ENCODE results near the gene SNAPC2. TPM values are rescaled to one million over a fixed set of nuclear protein-coding genes. Genes with fewer than 3 reads are reported as not detected.
A peak's percentile ranks its signal among the peaks of the same experiment; 100 is the strongest.

SNAPC2 gene
- total and polyA plus RNA-seq, 2 of the 13 experiments (the other 11 are each of a cell fraction or from before 2014, with no cell fraction given): 10.2 to 12.7 TPM

- TF ChIP-seq ZNF264 (CRISPR knock-in tag; IDR thresholded peaks at IDR 0.05) (peak; percentile 66; the same call in 1 of the 2 replicates), DNMT1 (CRISPR knock-in tag; IDR thresholded peaks at IDR 0.05) (0 out of 2 replicates have a peak, but pooled peaks have one; percentile 33), HINFP (CRISPR knock-in tag; IDR thresholded peaks at IDR 0.05; ENCODE audit: low read depth) (no peak), XBP1 (CRISPR knock-in tag; IDR thresholded peaks at IDR 0.05) (0 out of 2 replicates have a peak, but pooled peaks have one; percentile 31), KIAA2018 (CRISPR knock-in tag; IDR thresholded peaks at IDR 0.05; ENCODE audit: borderline replicate concordance) (no peak), SOX13 (IDR thresholded peaks at IDR 0.05) (no peak), SOX13 (CRISPR knock-in tag; conservative IDR thresholded peaks at IDR 0.05 in 1 of 2, IDR thresholded peaks at IDR 0.05 in 1 of 2) (peak in 1 of 2 experiments; percentile 41; a peak in 1 of 4 replicates), NFYC (CRISPR knock-in tag; IDR thresholded peaks at IDR 0.05) (no peak), ZNF800 (CRISPR knock-in tag; IDR thresholded peaks at IDR 0.05) (peak; percentile 74), ARID4A (CRISPR knock-in tag; IDR thresholded peaks at IDR 0.05; ENCODE audit: borderline replicate concordance) (peak; percentile 82; the same call in 1 of the 2 replicates), ZNF670 (CRISPR knock-in tag; IDR thresholded peaks at IDR 0.05; ENCODE audit: borderline replicate concordance) (peak; percentile 69; the same call in 1 of the 2 replicates)
Observed at GRCh38 chr19:7919610-7920518, at the start of gene SNAPC2 (continued).
